AG09319 (cell line): ENCODE results near the gene UQCRQ.

Experiments used
- DNase-seq: peaks from one replicate; pipeline ENCODE4 v3.0.0-alpha.2; 2010; ENCODE audit warnings: low read depth; ENCODE audit errors: extremely low read depth
- TF ChIP-seq, protein P1 (sequence below): IDR thresholded peaks from 2 replicates; pipeline ENCODE4 v1.5.1; 2011; ENCODE audit warnings: low read depth, mild to moderate bottlenecking, inconsistent platforms, low read length, moderate library complexity

The UQCRQ gene

DNA sequence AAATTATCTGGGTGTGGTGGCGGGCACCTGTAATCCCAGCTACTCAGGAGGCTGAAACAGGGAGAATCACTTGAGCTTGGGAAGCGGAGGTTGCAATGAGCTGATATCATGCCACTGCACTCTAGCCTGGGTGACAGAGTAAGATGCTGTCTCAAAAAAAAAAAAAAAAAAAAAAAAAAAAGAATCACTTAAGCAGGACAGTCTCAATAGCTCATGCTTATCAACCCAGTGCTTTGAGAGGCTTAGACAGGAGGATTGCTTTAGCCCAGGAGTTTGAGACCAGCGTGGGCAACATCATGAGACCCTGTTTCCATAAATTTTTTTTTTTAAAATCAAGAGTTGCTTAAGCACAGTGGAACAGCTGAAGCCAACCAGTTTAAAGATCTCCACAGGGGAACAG, 49.6 kb downstream of the UQCRQ start:
- DNase-seq = no peak
- TF ChIP-seq, protein P1, sequence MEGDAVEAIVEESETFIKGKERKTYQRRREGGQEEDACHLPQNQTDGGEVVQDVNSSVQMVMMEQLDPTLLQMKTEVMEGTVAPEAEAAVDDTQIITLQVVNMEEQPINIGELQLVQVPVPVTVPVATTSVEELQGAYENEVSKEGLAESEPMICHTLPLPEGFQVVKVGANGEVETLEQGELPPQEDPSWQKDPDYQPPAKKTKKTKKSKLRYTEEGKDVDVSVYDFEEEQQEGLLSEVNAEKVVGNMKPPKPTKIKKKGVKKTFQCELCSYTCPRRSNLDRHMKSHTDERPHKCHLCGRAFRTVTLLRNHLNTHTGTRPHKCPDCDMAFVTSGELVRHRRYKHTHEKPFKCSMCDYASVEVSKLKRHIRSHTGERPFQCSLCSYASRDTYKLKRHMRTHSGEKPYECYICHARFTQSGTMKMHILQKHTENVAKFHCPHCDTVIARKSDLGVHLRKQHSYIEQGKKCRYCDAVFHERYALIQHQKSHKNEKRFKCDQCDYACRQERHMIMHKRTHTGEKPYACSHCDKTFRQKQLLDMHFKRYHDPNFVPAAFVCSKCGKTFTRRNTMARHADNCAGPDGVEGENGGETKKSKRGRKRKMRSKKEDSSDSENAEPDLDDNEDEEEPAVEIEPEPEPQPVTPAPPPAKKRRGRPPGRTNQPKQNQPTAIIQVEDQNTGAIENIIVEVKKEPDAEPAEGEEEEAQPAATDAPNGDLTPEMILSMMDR = no peak
